Gastroesophageal sphincter (tissue), 3 donors: ENCODE data around the gene GLS2.
"Not testable (repeated sequence)": the region's sequence is repeated elsewhere in the genome, so short reads cannot be mapped to it uniquely, and the experiment has no call there.

Source experiments
- EP300 ChIP-seq: sonication (generic); formaldehyde crosslinking; IDR thresholded peaks from one replicate; pipeline ENCODE4 v1.6.1; 2017; ENCODE audit warnings: antibody characterized with exemption, mild to moderate bottlenecking
- POLR2A ChIP-seq, 2 donors: fragments of 450-650 bp; IDR thresholded peaks; one replicate each; pipeline ENCODE4 v1.6.1; 2017; ENCODE audit warnings: antibody characterized with exemption in 2 of 2, mild to moderate bottlenecking in 2 of 2, moderate library complexity in 1 of 2
- POLR2AphosphoS5 ChIP-seq: sonication (generic); formaldehyde crosslinking; IDR thresholded peaks from one replicate; pipeline ENCODE4 v1.6.1; 2017; ENCODE audit warnings: antibody characterized with exemption
- TF ChIP-seq, protein P1 (sequence below), 4 experiments: fragments of 200-600 bp in 2 of 4; fragments of 450-650 bp in 2 of 4; sonication (generic) in 1 of 4; IDR thresholded peaks; one replicate each; pipeline ENCODE4 v1.5.1; 2017 to 2019; ENCODE audit warnings: antibody characterized with exemption in 4 of 4, mild to moderate bottlenecking in 2 of 4, moderate library complexity in 2 of 4

DNA sequence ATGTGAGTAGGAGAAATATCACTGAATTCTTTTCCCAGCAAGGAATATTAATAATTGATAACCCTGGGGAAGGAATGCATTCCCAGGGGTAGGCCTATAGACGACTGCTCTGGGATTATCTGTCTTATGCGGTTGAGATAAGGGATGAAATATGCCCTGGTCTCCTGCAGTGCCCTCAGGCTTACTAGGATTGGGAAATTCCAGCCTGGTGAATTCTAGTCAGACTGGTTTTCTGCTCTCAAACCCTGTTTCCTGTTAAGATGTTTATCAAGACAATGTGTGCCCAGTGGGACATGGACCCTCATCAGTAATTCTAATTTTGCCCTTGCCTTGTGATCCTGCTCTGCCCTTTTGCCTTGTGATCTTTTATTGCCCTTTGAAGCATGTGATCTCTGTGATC lies 44.8 kb downstream of the GLS2 start:
- TF ChIP-seq, protein P1, sequence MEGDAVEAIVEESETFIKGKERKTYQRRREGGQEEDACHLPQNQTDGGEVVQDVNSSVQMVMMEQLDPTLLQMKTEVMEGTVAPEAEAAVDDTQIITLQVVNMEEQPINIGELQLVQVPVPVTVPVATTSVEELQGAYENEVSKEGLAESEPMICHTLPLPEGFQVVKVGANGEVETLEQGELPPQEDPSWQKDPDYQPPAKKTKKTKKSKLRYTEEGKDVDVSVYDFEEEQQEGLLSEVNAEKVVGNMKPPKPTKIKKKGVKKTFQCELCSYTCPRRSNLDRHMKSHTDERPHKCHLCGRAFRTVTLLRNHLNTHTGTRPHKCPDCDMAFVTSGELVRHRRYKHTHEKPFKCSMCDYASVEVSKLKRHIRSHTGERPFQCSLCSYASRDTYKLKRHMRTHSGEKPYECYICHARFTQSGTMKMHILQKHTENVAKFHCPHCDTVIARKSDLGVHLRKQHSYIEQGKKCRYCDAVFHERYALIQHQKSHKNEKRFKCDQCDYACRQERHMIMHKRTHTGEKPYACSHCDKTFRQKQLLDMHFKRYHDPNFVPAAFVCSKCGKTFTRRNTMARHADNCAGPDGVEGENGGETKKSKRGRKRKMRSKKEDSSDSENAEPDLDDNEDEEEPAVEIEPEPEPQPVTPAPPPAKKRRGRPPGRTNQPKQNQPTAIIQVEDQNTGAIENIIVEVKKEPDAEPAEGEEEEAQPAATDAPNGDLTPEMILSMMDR (IDR thresholded peaks at IDR 0.05) = not testable (repeated sequence)
- TF ChIP-seq EP300; POLR2A (IDR thresholded peaks at IDR 0.05); POLR2AphosphoS5: not testable (repeated sequence)
